HT-29 (cell line): ENCODE data around the gene FIGLA. TPM values are rescaled to one million over a fixed set of nuclear protein-coding genes. Genes with fewer than 3 reads are reported as not detected.
"Not testable (repeated sequence)": the region's sequence is repeated elsewhere in the genome, so short reads cannot be mapped to it uniquely, and the experiment has no call there.

Source experiments
- DNase-seq: peaks from one replicate; pipeline ENCODE4 v3.0.0-alpha.2; 2015; ENCODE audit warnings: low spot score
- total RNA-seq: library from RNA; depleted of rRNA; stranded (reverse); fragments of >200 nt; shearing (Covaris generic); gene quantifications from 2 replicates; pipeline ENCODE4 v1.2.3, GENCODE V29; 2014

Gene FIGLA
- total RNA-seq, 1 experiment from 2014 or later = not detected

GRCh38 chr2:70808983-70809958, 18.8 kb upstream of the FIGLA start:
- no peak for DNase-seq

DNA sequence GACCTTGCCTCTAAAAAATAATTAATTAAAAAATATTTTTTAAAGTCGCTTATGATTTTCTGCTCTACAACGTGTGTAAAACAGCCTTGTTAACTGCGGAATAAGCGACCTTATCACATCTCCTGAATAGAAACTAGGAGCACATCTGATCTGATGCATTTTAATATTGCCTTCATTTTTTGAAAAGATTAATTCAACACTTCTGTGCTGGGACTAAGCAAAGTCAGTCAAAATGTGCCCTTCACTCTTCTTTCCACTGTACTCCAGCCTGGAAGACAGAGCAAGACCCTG, 17.3 kb upstream of the FIGLA start:
- no peak for DNase-seq

DNA sequence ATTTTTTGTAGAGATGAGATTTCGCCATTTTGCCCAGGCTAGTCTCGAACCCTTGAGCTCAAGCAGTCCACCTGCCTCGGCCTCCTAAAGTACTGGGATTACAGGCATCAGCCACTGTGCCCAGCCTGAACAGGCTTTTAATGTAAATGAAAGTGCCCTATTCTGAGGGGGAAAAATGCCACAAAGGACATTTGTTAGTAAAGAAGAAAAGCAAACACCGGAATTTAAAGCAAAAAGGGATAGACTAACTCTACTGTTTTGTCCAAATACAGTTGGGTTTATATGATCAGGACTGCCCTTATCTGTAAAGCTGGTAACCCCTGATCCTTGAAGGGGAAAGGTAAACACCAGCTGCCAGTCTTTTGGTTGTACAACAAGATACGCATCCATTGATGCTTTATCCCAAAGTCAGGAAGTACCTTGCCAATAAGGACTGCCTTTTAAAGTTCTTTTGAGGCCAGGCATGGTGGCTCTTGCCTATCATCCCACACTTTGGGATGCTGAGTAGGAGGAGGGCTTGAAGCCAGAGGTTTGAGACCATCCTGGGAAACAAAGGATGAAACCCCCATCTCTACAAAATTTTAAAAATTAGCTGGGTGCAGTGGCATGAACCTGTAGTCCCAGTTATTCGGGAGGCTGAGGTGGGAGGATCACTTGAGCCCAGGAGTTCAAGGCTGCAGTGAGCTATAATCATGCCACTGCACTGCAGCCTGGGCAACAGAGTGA, 16.8 kb upstream of the FIGLA start:
- no peak for DNase-seq

DNA sequence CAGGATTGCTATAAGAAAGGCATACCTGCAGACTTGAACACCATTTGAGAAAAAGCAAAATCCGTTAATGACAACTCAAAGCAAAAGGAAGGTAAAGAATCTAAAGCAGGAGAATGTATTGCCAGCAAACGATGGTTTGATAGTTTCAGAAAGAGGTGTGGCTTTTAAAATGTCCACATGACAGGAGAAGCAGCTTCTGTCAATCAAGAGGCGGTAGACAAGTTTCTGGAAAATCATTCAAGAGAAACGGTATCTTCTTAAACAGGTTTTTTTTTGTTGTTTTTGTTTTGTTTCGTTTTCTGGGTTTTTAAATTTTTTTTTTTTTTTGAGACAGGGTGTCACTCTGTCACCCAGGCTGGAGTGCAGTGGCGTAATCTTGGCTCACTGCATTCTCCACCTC, 16.2 kb upstream of the FIGLA start:
- no peak for DNase-seq

DNA sequence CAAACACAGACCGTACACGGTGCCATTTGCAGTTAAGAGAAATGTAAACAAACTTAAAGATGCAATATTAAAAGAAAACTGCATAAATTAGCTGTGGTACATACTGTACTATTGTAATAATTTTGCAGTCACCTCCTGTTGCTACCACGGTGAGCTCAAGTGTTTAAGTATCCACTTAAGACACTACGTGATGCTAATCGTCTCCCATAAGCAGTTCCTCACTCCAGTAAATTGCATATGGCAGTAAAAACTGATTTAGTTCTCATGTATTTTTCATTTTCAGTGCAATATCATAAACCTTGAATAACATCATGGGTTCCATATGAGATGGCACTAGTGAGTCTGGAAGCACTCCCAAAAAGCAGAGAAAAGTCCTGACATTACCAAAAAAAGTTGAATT, 15.6 kb upstream of the FIGLA start:
- DNase-seq = no peak

DNA sequence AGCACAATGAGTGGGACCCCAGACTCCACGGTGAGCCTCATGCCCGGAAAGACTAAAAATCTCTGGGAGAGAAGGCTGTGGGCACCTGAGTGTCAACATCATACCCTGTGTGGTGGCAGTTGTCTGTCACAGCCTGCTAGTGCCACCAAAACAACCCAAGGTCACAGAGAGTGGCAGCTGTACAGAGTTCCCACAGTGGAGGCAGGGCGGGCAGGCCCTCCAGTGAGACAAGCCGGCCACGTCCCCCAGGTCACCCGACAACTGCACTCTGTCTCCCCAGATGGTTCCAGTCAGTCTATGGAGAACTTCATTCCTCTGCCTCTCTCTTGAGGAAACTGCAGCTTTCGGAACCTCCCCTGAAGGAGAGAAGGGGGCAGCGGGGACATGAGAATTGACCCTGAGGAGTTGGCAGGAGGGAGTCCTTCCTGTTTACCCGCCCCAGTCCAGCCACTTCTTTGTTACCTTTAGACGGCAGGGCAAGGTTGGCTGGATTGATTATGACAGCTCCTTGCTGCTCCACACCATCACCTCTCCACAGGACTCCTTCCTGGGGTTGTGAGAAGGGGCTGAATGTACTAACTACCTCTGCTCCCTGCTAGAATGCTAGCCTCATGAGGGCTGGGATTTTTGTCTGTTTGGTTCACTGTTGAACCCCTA, 11.3 kb upstream of the FIGLA start:
- DNase-seq = no peak

GRCh38 chr2:70799706-70800105, 9.3 kb upstream of the FIGLA start:
- no peak for DNase-seq

- not testable (repeated sequence) for DNase-seq
Observed at GRCh38 chr2:70797996-70798395, 7.6 kb upstream of the FIGLA start.

DNA sequence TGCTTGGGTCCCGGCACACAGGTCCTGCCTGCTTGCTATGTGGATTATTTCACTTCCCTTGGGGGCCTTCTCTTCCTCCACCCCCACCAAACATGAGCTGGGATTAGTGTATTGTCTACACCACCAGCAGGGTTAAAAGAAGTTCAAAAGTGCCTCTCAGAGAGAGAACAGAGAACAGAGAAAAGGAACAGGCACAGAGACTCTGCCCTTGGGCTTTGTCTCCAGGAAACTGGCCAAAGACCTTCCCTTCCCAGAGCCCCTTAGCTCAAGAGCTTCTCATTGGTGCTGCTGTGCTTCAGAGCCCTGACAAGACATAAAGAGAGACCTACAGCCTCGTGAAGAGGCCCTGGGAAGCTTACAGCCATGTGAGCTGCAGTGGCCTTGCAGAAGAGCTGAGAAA, 7.1 kb upstream of the FIGLA start:
- DNase-seq = no peak

DNA sequence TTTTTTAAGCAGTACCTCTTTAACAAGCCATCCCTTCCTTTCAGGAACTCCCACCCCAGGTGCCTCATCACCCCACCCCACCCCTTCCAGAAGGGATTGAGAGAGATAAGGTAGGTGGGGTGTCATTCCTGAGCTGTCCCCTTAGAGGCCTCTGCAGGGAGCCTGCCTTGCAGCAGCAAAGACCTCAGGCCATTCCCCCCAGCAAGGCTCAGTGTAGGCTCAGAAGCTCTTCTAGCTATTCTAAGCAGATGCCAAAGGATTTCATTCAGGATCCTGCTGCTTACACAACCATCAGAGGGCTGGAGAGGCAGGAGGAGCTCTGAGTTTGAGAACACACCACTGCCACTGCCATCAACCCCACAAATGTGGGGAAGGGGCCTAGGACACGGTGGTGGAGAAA, 5.8 kb upstream of the FIGLA start:
- DNase-seq = no peak

GRCh38 chr2:70795164-70795995, 4.9 kb upstream of the FIGLA start:
- DNase-seq = no peak

GRCh38 chr2:70793450-70793849, 3.0 kb upstream of the FIGLA start:
- no peak for DNase-seq

- no peak for DNase-seq
Observed at GRCh38 chr2:70789304-70790135, 923 bp downstream of the FIGLA start.

DNA sequence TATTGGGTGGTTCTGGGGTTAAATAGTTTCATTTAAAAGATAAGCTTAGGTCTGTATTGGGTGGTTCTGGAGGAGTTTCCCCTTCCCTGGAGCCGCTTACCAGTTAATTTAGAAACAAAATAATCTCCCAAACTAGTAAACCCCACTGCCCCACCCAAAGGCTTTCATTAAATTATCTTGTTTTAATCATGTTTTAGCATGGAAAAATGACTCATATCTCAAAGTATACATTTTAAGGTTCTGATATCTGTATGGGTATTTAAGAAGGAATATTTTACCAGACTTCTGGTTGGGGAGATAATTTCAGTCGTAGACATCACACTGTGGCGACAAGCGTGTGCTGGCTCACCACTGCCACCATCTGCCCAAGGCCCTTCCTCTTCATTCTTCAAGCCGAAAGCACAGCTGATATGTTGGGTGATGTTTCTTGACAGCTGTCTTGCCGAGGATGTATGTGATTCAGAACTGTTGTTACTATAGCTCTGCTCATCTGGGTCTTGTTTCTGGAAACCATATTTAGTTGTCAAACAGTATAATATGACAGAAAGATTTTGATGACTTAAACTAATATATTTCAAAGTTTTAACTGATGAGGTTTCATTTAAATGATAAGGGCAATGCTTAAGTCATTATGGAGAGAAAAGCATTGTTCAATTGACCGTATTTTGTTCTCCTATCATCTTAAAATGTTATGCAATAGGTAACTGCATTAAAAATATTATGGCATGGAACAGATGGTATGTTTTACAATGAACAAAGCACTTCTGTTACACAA, 5.1 kb downstream of the FIGLA start:
- peak; percentile 55 for DNase-seq

- no peak for DNase-seq
Observed at GRCh38 chr2:70784320-70784719, 6.1 kb downstream of the FIGLA start.

DNA sequence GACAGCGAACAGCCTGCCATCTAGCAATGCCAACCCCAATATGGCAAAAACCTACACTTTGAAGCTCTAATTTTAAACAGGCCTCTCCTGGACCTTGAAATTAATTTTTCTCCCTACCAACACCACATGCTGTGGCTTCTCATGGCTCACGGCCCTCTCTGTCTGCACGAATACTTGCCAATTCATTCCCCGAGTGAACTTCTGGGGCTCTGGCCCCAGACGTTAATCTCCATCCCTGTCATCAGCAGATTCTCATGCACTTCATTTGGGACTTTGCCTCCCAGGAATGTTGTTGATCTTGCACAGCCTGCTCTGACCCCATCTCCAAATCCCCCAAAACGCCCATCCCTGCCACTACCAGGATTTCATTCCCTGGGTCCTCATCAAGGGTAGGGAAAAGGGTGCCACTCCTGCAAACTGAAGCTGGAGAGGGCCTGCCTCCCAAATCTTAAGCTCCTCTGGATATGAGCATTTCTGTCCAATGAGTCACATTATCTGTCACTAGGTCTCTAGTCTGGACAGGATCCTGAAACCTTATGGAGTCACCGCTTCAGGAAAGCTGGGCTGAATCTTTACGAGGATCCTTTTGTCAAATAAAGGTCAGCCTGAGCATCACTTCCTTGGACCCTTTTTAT, 10.4 kb downstream of the FIGLA start:
- DNase-seq = no peak

GRCh38 chr2:70779491-70779890, 11.0 kb downstream of the FIGLA start:
- no peak for DNase-seq

GRCh38 chr2:70778676-70779075, 11.8 kb downstream of the FIGLA start:
- DNase-seq = no peak

DNA sequence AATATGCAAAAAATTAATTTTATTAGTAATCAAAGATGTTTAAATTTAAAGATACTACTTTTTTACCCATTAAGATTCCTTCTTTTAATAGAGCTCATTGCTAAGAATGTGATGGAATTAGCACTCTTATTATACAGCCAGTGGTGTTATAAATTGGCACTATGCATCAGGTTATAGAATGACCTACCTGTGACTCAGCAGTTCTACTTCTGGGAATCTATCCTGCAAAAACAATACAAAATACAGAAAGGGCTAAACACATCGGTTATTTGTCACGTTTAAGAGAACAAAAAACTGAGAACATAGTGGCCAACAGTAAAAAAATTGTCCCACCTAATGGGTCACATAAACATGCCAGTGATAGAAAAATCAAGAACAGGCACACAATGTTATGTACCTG, 13.0 kb downstream of the FIGLA start:
- no peak for DNase-seq
